Activated naive CD4-positive, alpha-beta T cell treated with Interleukin-2 at 50 U/mL for 16 hours (primary cell): ENCODE data around the gene BTNL9.
A peak's percentile ranks its signal among the peaks of the same experiment; 100 is the strongest.
"Not testable (repeated sequence)": the region's sequence is repeated elsewhere in the genome, so short reads cannot be mapped to it uniquely, and the experiment has no call there.

ENCODE experiments used
- DNase-seq: peaks from one replicate; pipeline ENCODE4 v3.0.0-alpha.2; 2020

Gene BTNL9

GRCh38 chr5:181043285-181044092 lies 3.4 kb downstream of the BTNL9 start:
- DNase-seq: no peak

GRCh38 chr5:181044093-181044599 lies 4.1 kb downstream of the BTNL9 start:
- no peak for DNase-seq

- DNase-seq: no peak
Measured at GRCh38 chr5:181044662-181045305, 4.7 kb downstream of the BTNL9 start.

- DNase-seq: no peak
Measured at GRCh38 chr5:181045316-181045715, 5.2 kb downstream of the BTNL9 start.

DNA sequence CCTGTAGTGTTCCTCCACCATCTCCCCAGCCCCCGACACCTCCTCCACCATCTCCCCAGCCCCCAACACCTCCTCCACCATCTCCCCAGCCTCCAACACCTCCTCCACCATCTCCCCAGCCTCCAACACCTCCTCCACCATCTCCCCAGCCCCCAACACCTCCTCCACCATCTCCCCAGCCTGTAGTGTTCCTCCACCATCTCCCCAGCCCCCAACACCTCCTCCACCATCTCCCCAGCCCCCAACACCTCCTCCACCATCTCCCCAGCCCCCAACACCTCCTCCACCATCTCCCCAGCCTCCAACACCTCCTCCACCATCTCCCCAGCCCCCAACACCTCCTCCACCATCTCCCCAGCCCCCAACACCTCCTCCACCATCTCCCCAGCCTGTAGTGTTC lies 5.8 kb downstream of the BTNL9 start:
- not testable (repeated sequence) for DNase-seq

DNA sequence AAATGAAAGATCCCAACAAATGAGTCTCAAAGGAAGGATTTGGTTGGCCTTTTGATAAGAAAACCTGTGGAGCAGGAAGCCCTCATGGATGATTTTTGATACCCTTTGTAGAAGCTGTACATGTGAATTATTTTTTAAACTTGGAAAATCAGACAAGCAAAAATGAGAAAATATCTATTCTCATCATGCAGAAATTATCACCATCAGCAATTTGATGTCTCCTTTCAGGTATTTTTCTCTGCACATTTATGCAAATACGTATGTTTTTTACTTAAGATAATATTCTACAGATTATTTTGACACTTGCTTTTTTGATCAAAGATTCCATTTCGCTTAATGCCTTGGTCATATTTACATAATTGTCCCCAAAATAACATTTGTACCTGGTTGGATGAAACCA lies 7.2 kb downstream of the BTNL9 start:
- DNase-seq: no peak

DNA sequence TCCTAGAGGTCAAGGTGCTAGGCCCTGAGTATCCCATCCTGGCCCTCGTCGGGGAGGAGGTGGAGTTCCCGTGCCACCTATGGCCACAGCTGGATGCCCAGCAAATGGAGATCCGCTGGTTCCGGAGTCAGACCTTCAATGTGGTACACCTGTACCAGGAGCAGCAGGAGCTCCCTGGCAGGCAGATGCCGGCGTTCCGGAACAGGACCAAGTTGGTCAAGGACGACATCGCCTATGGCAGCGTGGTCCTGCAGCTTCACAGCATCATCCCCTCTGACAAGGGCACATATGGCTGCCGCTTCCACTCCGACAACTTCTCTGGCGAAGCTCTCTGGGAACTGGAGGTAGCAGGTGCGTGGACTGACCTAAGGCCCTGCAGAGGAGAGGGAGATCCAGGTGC lies 7.9 kb downstream of the BTNL9 start:
- no peak for DNase-seq

- DNase-seq: no peak
Measured at GRCh38 chr5:181050016-181050415, 9.9 kb downstream of the BTNL9 start.

- no peak for DNase-seq
Measured at GRCh38 chr5:181051841-181052671, 12.0 kb downstream of the BTNL9 start.

DNA sequence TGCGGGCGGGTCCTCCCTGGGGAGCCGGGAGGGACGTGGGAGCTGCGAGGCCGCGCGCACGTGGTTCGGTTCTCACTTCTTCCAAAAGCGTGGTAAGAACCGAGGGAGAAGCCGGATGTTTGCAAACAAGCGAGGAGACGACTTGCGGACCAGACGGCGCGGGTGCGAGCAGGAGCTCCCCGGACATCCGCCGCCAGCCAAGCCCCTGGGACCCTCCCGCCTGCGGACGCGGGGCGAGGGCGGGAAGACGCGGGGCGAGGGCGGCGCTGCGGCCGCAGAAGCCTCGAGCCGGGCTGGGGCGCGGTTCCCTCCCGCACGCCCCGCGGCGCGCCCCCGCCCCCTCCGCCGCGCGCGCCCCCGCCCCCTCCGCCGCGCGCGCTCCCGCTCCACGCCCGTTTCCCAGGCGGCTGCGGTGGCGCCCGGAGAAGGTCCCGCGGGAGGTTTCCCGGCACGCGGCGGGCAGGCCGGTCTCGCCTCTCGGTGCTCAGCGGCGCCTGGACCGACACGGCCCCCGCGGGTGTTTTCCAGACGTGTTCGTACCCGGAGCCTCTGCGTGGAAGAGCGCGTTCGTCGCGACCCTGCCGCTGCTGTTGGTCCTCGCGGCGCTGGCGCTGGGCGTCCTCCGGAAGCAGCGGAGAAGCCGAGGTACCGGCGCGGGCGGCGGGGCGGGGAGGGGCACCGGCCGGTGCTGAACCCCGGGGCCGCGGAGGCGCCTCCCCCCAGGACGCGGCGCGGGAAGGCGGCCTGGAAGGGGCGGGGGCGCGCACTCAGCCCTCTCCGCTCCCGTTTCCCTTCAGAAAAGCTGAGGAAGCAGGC lies 12.8 kb downstream of the BTNL9 start:
- peak; percentile 5 for DNase-seq

DNA sequence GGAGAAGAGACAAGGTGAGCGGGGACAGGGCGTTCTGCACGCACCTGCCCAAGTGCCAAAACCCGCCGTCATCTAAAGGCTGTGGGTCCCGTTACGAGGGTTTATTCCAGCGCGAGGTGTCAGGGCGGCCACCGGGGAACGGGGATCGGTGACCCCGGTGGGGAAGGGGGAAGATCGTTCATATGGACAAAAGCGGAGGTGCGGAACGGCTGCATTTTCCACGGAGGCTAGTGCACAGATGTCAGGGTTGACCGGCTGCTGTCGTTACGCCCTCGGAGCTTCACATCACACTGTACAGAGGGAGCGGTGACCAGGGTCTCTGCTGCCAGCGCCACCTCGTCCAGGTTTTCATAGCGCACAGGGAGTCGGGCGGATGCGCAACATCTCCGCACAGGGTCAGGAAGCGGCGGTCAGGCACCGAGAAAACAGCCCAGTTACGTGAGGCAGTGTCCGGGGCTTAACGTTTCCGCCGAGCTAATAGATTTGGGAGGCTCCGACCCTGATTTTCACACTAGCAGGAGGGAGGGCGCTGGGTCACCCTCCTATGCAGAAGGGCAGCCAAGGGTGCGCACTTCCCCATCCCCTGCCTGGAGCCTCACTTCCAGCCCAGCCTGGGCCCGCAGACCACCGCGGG lies 13.5 kb downstream of the BTNL9 start:
- DNase-seq: no peak

- no peak for DNase-seq
Measured at GRCh38 chr5:181054138-181054537, 14.1 kb downstream of the BTNL9 start.

- no peak for DNase-seq
Measured at GRCh38 chr5:181054871-181055459, 14.9 kb downstream of the BTNL9 start.

GRCh38 chr5:181056431-181056830 lies 16.4 kb downstream of the BTNL9 start:
- no peak for DNase-seq

DNA sequence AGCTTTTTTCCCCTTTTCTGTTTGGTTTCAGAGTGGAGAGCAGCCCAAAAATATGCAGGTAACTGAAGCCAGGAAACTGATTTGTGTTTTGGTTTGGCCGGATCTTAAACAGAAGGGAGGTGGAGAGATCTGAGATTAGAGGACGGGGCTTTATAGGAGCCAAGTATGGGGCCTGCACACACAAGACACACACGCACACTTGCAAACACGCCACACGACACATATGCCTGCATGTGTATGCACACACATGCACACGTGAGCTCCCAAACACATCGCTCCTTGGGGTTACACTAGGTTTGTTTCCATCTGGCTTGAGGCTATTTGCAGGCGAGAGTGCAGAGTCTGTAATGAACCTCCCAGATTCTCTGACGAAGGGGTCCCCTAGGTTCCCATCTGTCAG lies 18.3 kb downstream of the BTNL9 start:
- DNase-seq: no peak

DNA sequence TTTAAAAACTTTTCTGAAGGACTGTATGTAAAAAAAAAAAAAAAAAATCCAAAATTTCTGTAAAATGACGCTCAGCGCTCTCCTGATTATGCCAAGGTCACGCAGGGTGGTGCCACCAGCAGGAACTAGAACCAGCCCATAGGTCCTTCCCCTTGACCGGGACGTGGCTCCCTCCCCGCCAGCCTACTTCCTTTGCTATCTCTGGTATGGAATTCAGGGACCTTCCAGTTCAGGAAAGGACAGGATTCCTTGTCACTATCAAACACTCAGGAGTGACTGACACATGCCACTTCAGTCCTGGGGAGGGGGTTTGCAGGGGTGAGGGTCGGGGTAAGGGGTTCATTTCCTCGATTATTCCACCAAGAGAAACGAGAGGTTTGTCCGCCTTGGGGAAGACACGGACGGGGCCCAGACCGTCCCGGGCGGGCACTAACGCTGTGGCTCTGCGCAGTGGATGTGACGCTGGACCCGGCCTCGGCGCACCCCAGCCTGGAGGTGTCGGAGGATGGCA lies 18.8 kb downstream of the BTNL9 start:
- DNase-seq: no peak

- no peak for DNase-seq
Measured at GRCh38 chr5:181059297-181060230, 19.5 kb downstream of the BTNL9 start.

GRCh38 chr5:181060231-181060590 lies 20.1 kb downstream of the BTNL9 start:
- DNase-seq: no peak

GRCh38 chr5:181060924-181061323 lies 20.9 kb downstream of the BTNL9 start:
- no peak for DNase-seq

DNA sequence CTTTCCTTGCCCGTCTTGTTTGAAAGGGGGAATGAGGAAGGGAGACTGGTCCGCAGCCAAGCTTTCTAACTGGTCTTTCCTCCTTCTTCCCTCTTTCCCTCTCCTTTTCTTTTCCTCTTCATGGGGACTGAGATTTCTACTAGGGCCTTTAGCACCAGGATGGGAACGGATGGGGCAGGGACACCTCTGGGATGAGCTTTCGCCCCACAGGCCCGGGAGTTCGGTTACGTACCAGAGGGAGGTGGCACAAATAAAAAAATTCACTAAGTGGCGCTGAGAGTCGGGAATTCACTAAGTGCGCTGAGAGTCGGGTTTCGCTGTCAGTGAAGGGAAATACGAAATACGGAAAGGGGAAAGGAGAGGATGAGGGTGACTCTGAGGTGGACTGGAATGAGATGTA lies 21.6 kb downstream of the BTNL9 start:
- no peak for DNase-seq
